K562 (cell line): Measurements from ENCODE around the gene BCKDK. TPM values are rescaled to one million over a fixed set of nuclear protein-coding genes. Genes with fewer than 3 reads are reported as not detected.

Source experiments
- CTCFL ChIP-seq: IDR thresholded peaks from 2 replicates; pipeline ENCODE4 v1.6.1; 2011; ENCODE audit warnings: borderline replicate concordance, low read depth, mild to moderate bottlenecking, moderate library complexity, low read length; ENCODE audit not compliant: insufficient read depth, poor library complexity, severe bottlenecking
- E2F1 ChIP-seq: sonication (generic); formaldehyde crosslinking; IDR thresholded peaks from 2 replicates; pipeline ENCODE4 v1.8.1; 2023; ENCODE audit warnings: mild to moderate bottlenecking, missing genetic modification reagents, moderate library complexity
- ETV6 ChIP-seq, 3 experiments: fragments of 150-350 bp in 1 of 3; sonication (generic) in 1 of 3; formaldehyde crosslinking in 1 of 3; IDR thresholded peaks; 2 replicates each; pipeline versions ENCODE4 v1.6.1 to v1.8.0; 2014 to 2022; ENCODE audit warnings: borderline replicate concordance in 2 of 3, low read depth in 2 of 3, antibody characterized with exemption in 1 of 3, low read length in 1 of 3, mild to moderate bottlenecking in 1 of 3, missing genetic modification reagents in 1 of 3
- FOS ChIP-seq: IDR thresholded peaks from 3 replicates; pipeline ENCODE4 v1.6.1; 2011; ENCODE audit not compliant: insufficient read length; ENCODE audit errors: extremely low read depth
- HDAC1 ChIP-seq, 2 experiments: fragments of 450-650 bp; IDR thresholded peaks; 2 replicates each; pipeline ENCODE4 v1.6.1; 2016 to 2017; ENCODE audit warnings: inconsistent platforms in 1 of 2, mild to moderate bottlenecking in 1 of 2, moderate library complexity in 1 of 2
- HLTF ChIP-seq: fragments of 450-650 bp; IDR thresholded peaks from 2 replicates; pipeline ENCODE4 v1.6.1; 2016
- KHSRP ChIP-seq: fragments of 450-650 bp; IDR thresholded peaks from 2 replicates; pipeline ENCODE4 v1.6.1; 2017
- MEF2A ChIP-seq: IDR thresholded peaks from 2 replicates; pipeline ENCODE4 v1.6.1; 2011; ENCODE audit warnings: low read depth, mild to moderate bottlenecking, low read length, moderate library complexity; ENCODE audit not compliant: control insufficient read depth
- MYNN ChIP-seq, 2 experiments: sonication (generic); formaldehyde crosslinking in 1 of 2; IDR thresholded peaks; 2 replicates each; pipeline versions ENCODE4 v1.5.0 to v1.6.1; 2016 to 2020; ENCODE audit warnings: antibody characterized with exemption in 1 of 2, missing genetic modification reagents in 1 of 2
- NEUROD1 ChIP-seq: fragments of 150-350 bp; IDR thresholded peaks from 2 replicates; pipeline ENCODE4 v1.6.1; 2014; ENCODE audit warnings: borderline replicate concordance, low read length, low read depth; ENCODE audit not compliant: partially characterized antibody
- PBX2 ChIP-seq, 2 experiments: IDR thresholded peaks in 1 of 2; conservative IDR thresholded peaks in 1 of 2; 2 replicates each; pipeline ENCODE4 v1.6.1; 2016; ENCODE audit warnings: low read depth in 2 of 2, mild to moderate bottlenecking in 1 of 2, missing compliant biosample characterization in 1 of 2, missing genetic modification characterization in 1 of 2, moderate library complexity in 1 of 2
- RCOR1 ChIP-seq, 2 experiments: IDR thresholded peaks; 2 replicates each; pipeline ENCODE4 v1.6.1; 2012; ENCODE audit warnings: low read depth in 2 of 2, low read length in 2 of 2, borderline replicate concordance in 1 of 2, improper control_type of control experiment in 1 of 2
- SMARCB1 ChIP-seq: IDR thresholded peaks from 2 replicates; pipeline ENCODE4 v1.6.1; 2011; ENCODE audit warnings: improper control_type of control experiment, low read depth; ENCODE audit not compliant: insufficient read length
- STAG1 ChIP-seq: sonication (generic); formaldehyde crosslinking; IDR thresholded peaks from 2 replicates; pipeline ENCODE4 v1.5.0; 2020; ENCODE audit warnings: missing genetic modification reagents, borderline replicate concordance
- TOE1 ChIP-seq, 2 experiments: fragments of 450-650 bp in 1 of 2; sonication (generic) in 1 of 2; formaldehyde crosslinking in 1 of 2; IDR thresholded peaks; 2 replicates each; pipeline versions ENCODE4 v1.7.1 to v1.8.0; 2016 to 2022; ENCODE audit warnings: borderline replicate concordance in 2 of 2, mild to moderate bottlenecking in 2 of 2, antibody characterized with exemption in 1 of 2, inconsistent platforms in 1 of 2, low read depth in 1 of 2, missing genetic modification reagents in 1 of 2, moderate library complexity in 1 of 2
- XRCC5 ChIP-seq: fragments of 200-400 bp; formaldehyde crosslinking; IDR thresholded peaks from 2 replicates; pipeline ENCODE4 v1.6.1; 2017; ENCODE audit warnings: low read depth, mild to moderate bottlenecking, low read length
- ZNF24 ChIP-seq: fragments of 450-650 bp; IDR thresholded peaks from 2 replicates; pipeline ENCODE4 v1.6.1; 2016
- ZNF76 ChIP-seq: fragments of 250-450 bp; sonication (Bioruptor Pico); IDR thresholded peaks from 2 replicates; pipeline ENCODE4 v1.4.0; 2020; ENCODE audit warnings: mild to moderate bottlenecking, moderate library complexity, borderline replicate concordance
- polyA plus RNA-seq, 8 experiments: library from polyadenylated mRNA; depleted of rRNA in 4 of 8; stranded (reverse) in 5 of 8; unstranded in 3 of 8; fragments of >200 nt; fragmentation: Nextera tagmentation in 2 of 8; fragmentation: Illumina TruSeq in 1 of 8; extraction: Ambion mirVana in 2 of 8; extraction: Trizol in 1 of 8; gene quantifications; 2 replicates each; pipeline versions ENCODE4 v1.2.1 to v1.2.3, GENCODE V29; 2011 to 2014; ENCODE audit warnings: inconsistent platforms in 1 of 8, missing spikeins in 1 of 8
- total RNA-seq, 7 experiments: library from RNA; depleted of rRNA in 6 of 7; stranded (reverse); fragments of >200 nt in 6 of 7; fragmentation: Illumina TruSeq in 2 of 7; extraction: Trizol in 2 of 7; gene quantifications; 2 replicates each; pipeline versions ENCODE4 v1.2.1 to v1.2.3, GENCODE V29; 2011 to 2021; ENCODE audit warnings: low replicate concordance in 1 of 7

Gene BCKDK
- total and polyA plus RNA-seq, 9 of the 15 experiments (the other 6 are each of a cell fraction or from before 2014, with no cell fraction given) = 0.58 to 34.8 (median 13.1) TPM

GRCh38 chr16:31142109-31143010 is 34.2 kb downstream of the BCKDK start (continued):
- no peak for TF ChIP-seq KHSRP
- TF ChIP-seq ZNF76 = no peak
- TF ChIP-seq SMARCB1 = no peak
- TF ChIP-seq FOS = no peak
- TF ChIP-seq MEF2A = no peak
- peak; percentile 96 for TF ChIP-seq XRCC5
- peak; percentile 97 for TF ChIP-seq MYNN (IDR thresholded peaks at IDR 0.05)
- TF ChIP-seq MYNN (CRISPR knock-in tag; IDR thresholded peaks at IDR 0.05) = no peak
- no peak for TF ChIP-seq HLTF
- TF ChIP-seq PBX2 (CRISPR knock-in tag; IDR thresholded peaks at IDR 0.05; ENCODE audit: low read depth) = no peak
- TF ChIP-seq PBX2 (tag; conservative IDR thresholded peaks at IDR 0.05; ENCODE audit: low read depth) = no peak
- TF ChIP-seq HDAC1 (IDR thresholded peaks at IDR 0.05) = peak in 1 of 2 experiments; percentile 66; a peak in 1 of 4 replicates
- TF ChIP-seq CTCFL = peak; percentile 64
- peak; percentile 55 for TF ChIP-seq NEUROD1
- TF ChIP-seq STAG1 (CRISPR knock-in tag) = no peak
- peak in 1 of 2 experiments; percentile 52; a peak in 1 of 4 replicates for TF ChIP-seq RCOR1 (IDR thresholded peaks at IDR 0.05; ENCODE audit: borderline replicate concordance in 1 of 2, low read depth in 2 of 2, low read length in 2 of 2)
- TF ChIP-seq ZNF24 = 0 out of 2 replicates have a peak, but pooled peaks have one; percentile 12
- TF ChIP-seq ETV6 (IDR thresholded peaks at IDR 0.05; ENCODE audit: borderline replicate concordance in 1 of 2, low read depth in 2 of 2, low read length in 1 of 2) = peak in 1 of 2 experiments; percentile 28; a peak in 1 of 4 replicates
- no peak for TF ChIP-seq ETV6 (CRISPR knock-in tag; IDR thresholded peaks at IDR 0.05; ENCODE audit: borderline replicate concordance)
- TF ChIP-seq TOE1 (IDR thresholded peaks at IDR 0.05; ENCODE audit: borderline replicate concordance) = peak; percentile 66; the same call in 1 of the 2 replicates
- TF ChIP-seq TOE1 (CRISPR knock-in tag; IDR thresholded peaks at IDR 0.05; ENCODE audit: borderline replicate concordance, low read depth) = no peak
- TF ChIP-seq E2F1 = 0 out of 2 replicates have a peak, but pooled peaks have one; percentile 69
